NOMO-1 treated with dmso at 0.1 percent for 144 hours (cell line): ENCODE results near the gene DELE1.

ENCODE experiments used
- DNase-seq: peaks from one replicate; lab custom pipeline; 2025; ENCODE audit not compliant: unreplicated experiment; lab: John Stamatoyannopoulos, UW

DELE1 gene

GRCh38 chr5:141954194-141954593 is 30.5 kb downstream of the DELE1 start:
- DNase-seq, result peak; percentile 27

- DNase-seq, result peak; percentile 9
Measured at GRCh38 chr5:141957367-141957996, 33.8 kb downstream of the DELE1 start.

GRCh38 chr5:141958113-141958512 is 34.4 kb downstream of the DELE1 start, which contains the start of gene PCDH12:
Gene PCDH12, minus strand, starts transcription at chr5:141958202. Its CDS starts 351 bp downstream, at chr5:141957851.
- no peak for DNase-seq

GRCh38 chr5:141958546-141959172 is 35.0 kb downstream of the DELE1 start:
- no peak for DNase-seq

- DNase-seq, result no peak
Measured at GRCh38 chr5:141960018-141960417, 36.3 kb downstream of the DELE1 start.

GRCh38 chr5:141960449-141961323 is 37.0 kb downstream of the DELE1 start:
- peak; percentile 79 for DNase-seq

- DNase-seq, result no peak
Measured at GRCh38 chr5:141961466-141961865, 37.8 kb downstream of the DELE1 start.

GRCh38 chr5:141963701-141964100 is 40.0 kb downstream of the DELE1 start:
- DNase-seq, result no peak

GRCh38 chr5:141965071-141965470 is 41.4 kb downstream of the DELE1 start:
- DNase-seq, result no peak

GRCh38 chr5:141966275-141966962 is 42.7 kb downstream of the DELE1 start:
- no peak for DNase-seq

- DNase-seq, result no peak
Measured at GRCh38 chr5:141966963-141967333, 43.3 kb downstream of the DELE1 start.

GRCh38 chr5:141968914-141969608 is 45.4 kb downstream of the DELE1 start, which contains the start of gene RNF14:
Gene RNF14, plus strand, starts transcription at chr5:141969105. Its CDS starts 4,484 bp downstream, at chr5:141973589.
- peak; percentile 96 for DNase-seq

GRCh38 chr5:141969783-141970771 is 46.4 kb downstream of the DELE1 start:
- DNase-seq, result peak; percentile 52

GRCh38 chr5:141973871-141974595 is 50.4 kb downstream of the DELE1 start:
- DNase-seq, result no peak

- no peak for DNase-seq
Measured at GRCh38 chr5:141976176-141976575, 52.5 kb downstream of the DELE1 start.

GRCh38 chr5:141978389-141978788 is 54.7 kb downstream of the DELE1 start:
- DNase-seq, result no peak

- no peak for DNase-seq
Measured at GRCh38 chr5:141982626-141983025, 59.0 kb downstream of the DELE1 start.

- no peak for DNase-seq
Measured at GRCh38 chr5:141986072-141986471, 62.4 kb downstream of the DELE1 start.

- DNase-seq, result no peak
Measured at GRCh38 chr5:141989720-141990119, 66.0 kb downstream of the DELE1 start.
